Effector memory CD4-positive, alpha-beta T cell (primary cell): ENCODE results near the gene HIRA.

Source experiments
- DNase-seq, 3 donors: peaks; one replicate each; pipeline ENCODE4 v3.0.0-alpha.2; 2020
- H3K27ac ChIP-seq: 2 replicates; pipeline ENCODE4 v1.7.0; 2013; ENCODE audit warnings: mild to moderate bottlenecking, low read length, moderate library complexity; ENCODE audit not compliant: insufficient read depth, poor library complexity, severe bottlenecking
- H3K27me3 ChIP-seq: replicated peaks from 2 replicates; pipeline ENCODE4 v1.7.0; 2013; ENCODE audit warnings: mild to moderate bottlenecking, low read length; ENCODE audit not compliant: insufficient read depth, control insufficient read depth, poor library complexity, severe bottlenecking
- H3K36me3 ChIP-seq: 2 replicates; pipeline ENCODE4 v1.7.0; 2013; ENCODE audit warnings: mild to moderate bottlenecking, low read length, moderate library complexity; ENCODE audit not compliant: control insufficient read depth, insufficient read depth
- H3K4me1 ChIP-seq: 2 replicates; pipeline ENCODE4 v1.7.0; 2013; ENCODE audit warnings: low read length, mild to moderate bottlenecking; ENCODE audit not compliant: control insufficient read depth, insufficient read depth, poor library complexity, severe bottlenecking
- H3K4me3 ChIP-seq: 2 replicates; pipeline ENCODE4 v1.7.0; 2013; ENCODE audit warnings: low read length, low read depth, mild to moderate bottlenecking; ENCODE audit not compliant: insufficient read depth, poor library complexity, severe bottlenecking
- H3K9me3 ChIP-seq: 2 replicates; pipeline ENCODE4 v1.7.0; 2013; ENCODE audit warnings: mild to moderate bottlenecking, low read length, moderate library complexity; ENCODE audit not compliant: control insufficient read depth

Gene HIRA

DNA sequence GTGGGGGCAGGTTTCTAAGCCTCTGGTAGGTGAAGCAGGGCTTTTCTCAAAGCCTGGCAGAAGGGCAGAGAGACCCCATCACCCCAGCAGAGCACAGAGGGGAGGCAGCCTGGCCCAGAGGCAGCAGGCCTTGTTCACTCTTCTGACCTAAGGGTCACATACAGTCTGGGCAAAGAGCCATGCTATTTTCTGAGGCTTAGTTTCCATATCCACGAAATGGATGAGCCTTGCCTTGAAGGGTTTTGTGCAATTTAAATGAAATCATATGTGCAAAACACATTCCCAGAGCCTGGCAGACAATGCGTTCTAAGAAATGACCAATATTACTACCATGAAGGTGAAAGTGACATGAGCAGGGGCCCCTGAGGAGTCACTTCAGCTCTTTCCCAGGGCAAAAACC is 44.5 kb downstream of the HIRA start:
- DNase-seq: no peak
- Histone ChIP-seq H3K36me3 (peaks cover 79% of the 10 kb centered on the region), H3K27ac (no peak overlapping the region), H3K4me1 (no peaks in the 10 kb centered on the region), H3K4me3 (no peak overlapping the region), H3K27me3 (no peaks in the 10 kb centered on the region), H3K9me3 (no peaks in the 10 kb centered on the region)

DNA sequence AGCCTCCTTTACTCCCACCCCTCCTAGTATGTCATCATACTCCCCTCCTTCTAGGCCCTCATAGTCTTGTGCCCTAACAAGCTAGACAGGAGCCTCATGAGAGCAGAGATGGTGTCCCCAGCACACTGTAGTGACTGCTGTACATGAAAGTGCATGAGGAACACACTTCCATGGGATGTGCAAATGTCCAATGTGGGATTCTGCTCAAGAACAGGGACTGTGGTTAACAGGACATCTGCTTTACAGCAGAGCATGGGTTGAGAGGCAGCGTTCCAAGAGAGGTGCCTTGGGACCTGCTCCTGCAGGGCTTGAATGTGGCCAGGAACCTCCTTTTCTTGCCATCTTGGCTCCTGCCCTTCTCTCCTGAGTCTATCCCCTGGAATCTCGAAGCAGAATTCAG is 45.3 kb downstream of the HIRA start:
- H3K36me3 ChIP-seq: peaks cover 81% of the 10 kb centered on the region
- no peak for DNase-seq
- no peaks in the 10 kb centered on the region for H3K4me1 ChIP-seq

DNA sequence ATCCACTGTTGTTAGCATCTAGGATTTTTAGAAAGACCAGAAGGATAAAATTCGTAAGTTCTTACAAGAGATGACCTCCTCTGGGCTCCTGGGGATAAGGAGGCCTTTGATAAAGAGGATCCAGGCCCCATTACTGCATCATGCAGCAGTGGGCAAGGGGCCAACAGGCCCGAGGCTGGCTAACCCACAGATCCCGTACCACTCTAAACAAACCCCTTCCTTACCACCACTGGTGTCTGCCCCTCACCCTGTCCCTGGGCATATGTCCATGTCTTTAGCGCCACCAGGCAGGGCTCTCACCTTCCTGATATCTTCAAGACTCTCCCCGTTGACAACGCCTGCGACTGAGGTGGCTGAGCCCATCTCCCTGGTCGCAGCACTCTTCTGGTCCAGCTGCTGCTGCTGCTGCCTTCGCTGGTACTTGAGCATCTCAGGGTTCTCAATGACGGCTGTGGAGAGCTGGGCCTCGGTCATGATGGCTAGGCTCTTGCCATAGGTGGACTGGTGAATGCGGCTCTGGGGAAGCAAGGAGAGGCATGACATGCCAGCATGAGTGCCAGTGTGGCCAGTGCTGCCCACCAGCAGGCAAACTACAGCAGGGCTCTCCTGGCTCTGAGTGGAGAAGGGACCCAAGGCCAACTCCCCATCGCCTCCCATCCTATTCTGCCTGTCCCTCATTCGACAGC is 46.2 kb downstream of the HIRA start:
- Histone ChIP-seq H3K4me1 (no peaks in the 10 kb centered on the region), H3K27ac (no peak overlapping the region), H3K27me3 (no peaks in the 10 kb centered on the region), H3K4me3 (no peak overlapping the region), H3K36me3 (peaks cover 80% of the 10 kb centered on the region), H3K9me3 (no peaks in the 10 kb centered on the region)
- no peak for DNase-seq

More for the DNA sequence above, 45.3 kb downstream of the HIRA start:
- Histone ChIP-seq H3K27ac (no peak overlapping the region), H3K9me3 (no peaks in the 10 kb centered on the region), H3K4me3 (no peak overlapping the region), H3K27me3 (no peaks in the 10 kb centered on the region)

DNA sequence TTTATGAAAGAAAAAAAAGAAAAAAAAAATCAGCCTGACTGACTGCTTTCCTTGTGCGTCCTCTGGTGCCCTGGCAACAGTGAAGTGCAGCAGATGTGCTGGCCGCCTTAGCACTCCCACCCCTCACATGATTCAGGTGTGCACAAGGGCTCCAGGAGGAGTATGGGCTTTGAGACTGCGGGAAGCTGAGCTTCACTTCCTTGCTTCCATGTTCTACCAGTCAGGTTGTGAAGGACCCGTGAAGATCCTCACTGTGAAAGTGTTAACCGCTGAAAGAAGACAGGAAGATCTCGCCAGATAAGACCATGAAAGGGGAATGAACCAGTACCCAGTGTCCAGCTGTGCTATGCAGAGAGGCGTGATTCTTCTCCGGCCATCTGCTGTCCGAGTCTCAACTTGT is 48.2 kb downstream of the HIRA start:
- no peaks in the 10 kb centered on the region for H3K27me3 ChIP-seq
- H3K4me3 ChIP-seq: no peak overlapping the region
- peaks cover 64% of the 10 kb centered on the region for H3K36me3 ChIP-seq
- no peak for DNase-seq
- no peaks in the 10 kb centered on the region for H3K9me3 ChIP-seq
- H3K27ac ChIP-seq: no peak overlapping the region
- no peaks in the 10 kb centered on the region for H3K4me1 ChIP-seq

DNA sequence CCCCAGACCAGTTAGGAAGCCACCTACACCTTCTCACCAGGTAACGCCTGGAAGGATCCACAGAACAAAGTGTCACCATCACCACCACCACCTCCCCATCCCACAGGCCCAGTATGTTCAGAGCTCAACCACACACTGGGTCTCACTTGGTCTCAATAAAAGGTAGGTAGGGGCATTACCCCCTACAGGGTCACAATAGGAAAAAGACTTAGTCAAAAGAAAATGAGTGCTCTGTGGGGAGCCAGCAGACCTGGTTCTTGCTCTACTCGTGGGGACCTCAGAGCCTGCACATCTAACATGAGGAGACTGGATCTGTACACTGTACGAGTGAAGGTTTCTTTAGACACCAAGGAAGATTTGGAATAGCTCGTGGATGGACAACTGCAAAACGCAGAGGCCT is 49.3 kb downstream of the HIRA start:
- Histone ChIP-seq H3K4me3 (no peak overlapping the region), H3K36me3 (peaks cover 62% of the 10 kb centered on the region), H3K9me3 (no peaks in the 10 kb centered on the region), H3K27ac (no peak overlapping the region), H3K4me1 (no peaks in the 10 kb centered on the region), H3K27me3 (no peaks in the 10 kb centered on the region)
- DNase-seq: no peak

DNA sequence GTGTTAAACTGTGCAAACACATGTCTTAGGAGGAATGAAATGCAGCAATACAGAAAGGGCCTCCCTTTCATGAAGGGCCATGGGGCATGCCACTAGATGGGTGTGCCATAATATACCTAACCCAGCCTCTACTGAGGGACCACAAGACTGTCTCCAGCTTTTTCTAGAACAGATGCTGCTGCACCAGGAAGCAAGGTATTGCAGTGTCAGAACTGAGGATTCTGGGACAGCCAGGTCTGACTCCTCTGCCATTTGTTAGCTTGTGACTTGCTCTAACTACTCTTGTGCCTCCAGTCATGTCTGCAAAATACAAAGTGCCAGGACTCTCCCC is 53.2 kb downstream of the HIRA start:
- Histone ChIP-seq H3K4me1 (no peaks in the 10 kb centered on the region), H3K4me3 (no peak overlapping the region), H3K27me3 (no peaks in the 10 kb centered on the region), H3K9me3 (no peaks in the 10 kb centered on the region), H3K27ac (no peak overlapping the region), H3K36me3 (peaks cover 71% of the 10 kb centered on the region)
- DNase-seq: no peak

DNA sequence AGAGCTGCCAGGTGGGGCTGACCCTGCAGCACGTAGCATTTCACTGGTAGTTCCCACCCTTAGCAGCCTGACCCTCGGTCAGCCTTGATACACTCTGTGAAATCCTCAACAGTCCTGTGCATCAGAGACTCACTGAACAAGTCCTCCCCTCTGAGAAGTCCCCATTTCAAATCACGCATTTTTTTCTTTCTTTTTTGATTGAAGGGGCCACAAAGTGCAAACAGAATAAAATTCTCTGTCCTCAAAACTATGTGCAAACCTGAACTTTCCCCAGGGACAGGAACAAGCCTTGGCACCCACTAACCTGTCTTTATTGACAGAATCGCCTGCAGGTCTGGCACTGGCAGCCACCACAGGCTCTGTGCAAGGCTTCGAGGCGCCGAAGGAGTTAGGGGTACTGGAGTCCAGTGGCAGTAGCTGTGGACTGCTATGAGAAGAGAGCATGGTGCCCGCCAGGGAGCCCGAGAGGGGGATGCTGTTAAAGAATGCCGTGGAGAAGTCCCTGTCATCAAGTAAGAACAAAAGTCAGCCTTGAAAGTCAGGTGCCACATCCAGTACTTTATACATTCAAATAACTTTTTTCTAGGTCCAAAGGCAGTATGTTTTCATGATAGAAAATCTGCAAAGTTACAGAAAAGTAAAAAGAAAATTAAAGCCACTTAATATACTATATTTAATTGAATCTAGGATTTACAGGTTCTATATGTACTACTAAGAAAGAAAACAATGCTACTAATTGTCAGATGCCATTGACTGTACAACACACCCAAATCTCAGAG is 53.8 kb downstream of the HIRA start:
- no peak for DNase-seq
- no peaks in the 10 kb centered on the region for H3K9me3 ChIP-seq

DNA sequence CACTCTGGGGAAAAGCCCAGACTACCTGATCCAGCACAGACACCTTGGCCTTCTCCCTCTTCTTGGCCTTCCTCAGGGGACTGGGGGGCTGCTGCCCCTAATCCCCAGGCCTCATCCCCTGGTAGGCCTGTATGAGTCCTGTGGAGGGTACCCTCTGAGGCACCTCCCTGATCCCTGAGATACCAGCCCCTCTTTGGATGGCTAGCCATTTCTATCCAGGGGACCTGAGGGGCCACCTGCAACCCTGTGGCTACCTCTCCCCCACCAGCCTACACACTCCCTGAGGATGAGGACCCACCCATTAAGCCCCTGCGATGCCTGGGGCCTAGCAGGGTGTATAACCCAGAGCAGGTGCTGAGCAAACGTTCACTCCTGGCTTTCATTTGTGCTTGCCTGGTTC is 54.6 kb downstream of the HIRA start:
- Histone ChIP-seq H3K9me3 (no peaks in the 10 kb centered on the region), H3K4me1 (no peaks in the 10 kb centered on the region), H3K4me3 (no peak overlapping the region), H3K36me3 (peaks cover 64% of the 10 kb centered on the region), H3K27me3 (no peaks in the 10 kb centered on the region), H3K27ac (no peak overlapping the region)
- DNase-seq: no peak

More for the DNA sequence above, 53.8 kb downstream of the HIRA start:
- Histone ChIP-seq H3K36me3 (peaks cover 70% of the 10 kb centered on the region), H3K27ac (no peak overlapping the region), H3K4me3 (no peak overlapping the region), H3K27me3 (no peaks in the 10 kb centered on the region), H3K4me1 (no peaks in the 10 kb centered on the region)

DNA sequence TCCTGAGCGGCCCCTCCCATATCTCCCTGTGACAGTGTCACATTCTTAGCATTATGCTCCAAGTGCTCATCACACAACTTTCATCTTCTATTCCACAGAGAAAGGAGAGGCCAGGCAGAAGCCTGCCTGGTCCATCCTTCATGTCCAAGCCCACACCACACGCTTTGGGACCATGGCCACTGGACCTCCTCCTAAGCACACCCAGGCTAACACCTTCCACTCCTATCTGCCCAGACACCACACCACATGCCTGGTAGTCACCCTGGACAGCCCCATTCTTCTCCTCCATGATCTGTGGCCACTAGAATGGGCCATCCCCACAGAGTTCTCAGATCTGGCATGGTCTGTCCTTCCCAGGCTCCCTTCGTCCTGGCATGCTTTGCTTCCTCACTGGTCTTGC is 55.3 kb downstream of the HIRA start:
- DNase-seq: no peak
- Histone ChIP-seq H3K4me3 (no peak overlapping the region), H3K9me3 (no peaks in the 10 kb centered on the region), H3K36me3 (peaks cover 65% of the 10 kb centered on the region), H3K27me3 (no peaks in the 10 kb centered on the region), H3K27ac (no peak overlapping the region), H3K4me1 (no peaks in the 10 kb centered on the region)

DNA sequence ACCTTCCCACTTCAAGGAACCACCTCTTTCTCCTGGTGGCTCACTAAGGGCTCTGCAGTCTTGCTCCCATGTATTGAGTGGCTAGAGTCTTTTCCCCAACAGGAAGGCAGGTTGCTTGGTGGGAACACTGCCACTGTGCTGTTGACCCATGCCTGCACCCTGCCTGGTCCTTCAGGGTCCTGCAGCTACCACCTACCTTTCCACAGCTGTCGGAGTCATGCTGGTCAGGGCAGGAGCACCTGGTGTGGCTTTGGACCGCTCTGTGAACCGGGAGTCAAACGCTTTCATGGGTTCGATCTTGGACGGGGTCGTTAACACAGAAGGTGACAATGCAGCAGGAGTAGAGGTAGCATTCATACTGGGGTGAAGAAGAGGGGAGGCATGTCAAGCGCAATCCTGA is 56.1 kb downstream of the HIRA start:
- no peaks in the 10 kb centered on the region for H3K27me3 ChIP-seq
- DNase-seq: no peak
- no peaks in the 10 kb centered on the region for H3K9me3 ChIP-seq
- peaks cover 66% of the 10 kb centered on the region for H3K36me3 ChIP-seq
- no peak overlapping the region for H3K4me3 ChIP-seq
- no peak overlapping the region for H3K27ac ChIP-seq
- no peaks in the 10 kb centered on the region for H3K4me1 ChIP-seq
